ENCODE measurements around the gene KDM1A. TPM values are rescaled to one million over a fixed set of nuclear protein-coding genes. Genes with fewer than 3 reads are reported as not detected.

KDM1A gene
- total RNA-seq, 2 donors from 2014 or later, result 36.6 to 63.6 TPM

DNA sequence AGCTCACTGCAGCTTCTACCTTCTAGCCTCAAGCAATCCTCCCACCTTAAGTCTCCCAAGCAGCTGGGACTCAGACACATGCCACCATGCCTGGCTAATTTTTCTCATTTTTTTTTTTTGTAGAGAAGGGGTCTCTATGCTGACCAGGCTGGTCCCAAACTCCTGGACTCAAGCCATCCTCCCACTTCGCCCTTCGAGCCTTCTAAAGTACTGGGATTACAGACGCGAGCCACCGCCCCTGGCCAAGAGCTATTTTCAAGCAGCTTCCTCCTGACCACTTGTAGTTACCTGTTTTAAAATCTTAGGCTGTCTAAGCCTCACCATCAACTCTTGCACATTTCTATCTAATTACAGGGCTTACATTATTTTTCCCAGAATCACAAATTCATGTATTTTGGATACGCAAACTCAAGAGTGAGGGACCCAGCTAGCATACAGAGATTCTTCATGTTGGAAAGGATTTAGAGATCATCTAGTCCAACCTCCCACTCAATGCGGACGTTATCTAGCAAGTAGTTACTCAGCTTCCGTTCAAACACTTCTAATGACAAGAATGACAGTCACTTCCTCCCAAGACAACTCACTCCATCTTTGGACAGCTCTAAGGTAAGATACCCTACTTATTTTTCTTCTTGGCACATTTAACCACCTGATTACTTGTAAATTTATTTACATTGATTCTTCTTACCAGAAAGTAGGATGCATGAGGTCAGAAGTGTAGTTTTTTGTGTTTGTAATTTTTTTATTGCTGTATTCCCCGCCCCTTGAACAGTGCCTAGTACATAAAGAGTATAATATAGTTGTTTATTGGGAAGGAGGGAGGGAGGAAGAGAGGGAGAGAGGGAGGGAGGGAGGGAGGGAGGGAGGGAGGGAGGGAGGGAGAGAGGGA, 84.0 kb downstream of the KDM1A start:
- TF ChIP-seq, protein P1, sequence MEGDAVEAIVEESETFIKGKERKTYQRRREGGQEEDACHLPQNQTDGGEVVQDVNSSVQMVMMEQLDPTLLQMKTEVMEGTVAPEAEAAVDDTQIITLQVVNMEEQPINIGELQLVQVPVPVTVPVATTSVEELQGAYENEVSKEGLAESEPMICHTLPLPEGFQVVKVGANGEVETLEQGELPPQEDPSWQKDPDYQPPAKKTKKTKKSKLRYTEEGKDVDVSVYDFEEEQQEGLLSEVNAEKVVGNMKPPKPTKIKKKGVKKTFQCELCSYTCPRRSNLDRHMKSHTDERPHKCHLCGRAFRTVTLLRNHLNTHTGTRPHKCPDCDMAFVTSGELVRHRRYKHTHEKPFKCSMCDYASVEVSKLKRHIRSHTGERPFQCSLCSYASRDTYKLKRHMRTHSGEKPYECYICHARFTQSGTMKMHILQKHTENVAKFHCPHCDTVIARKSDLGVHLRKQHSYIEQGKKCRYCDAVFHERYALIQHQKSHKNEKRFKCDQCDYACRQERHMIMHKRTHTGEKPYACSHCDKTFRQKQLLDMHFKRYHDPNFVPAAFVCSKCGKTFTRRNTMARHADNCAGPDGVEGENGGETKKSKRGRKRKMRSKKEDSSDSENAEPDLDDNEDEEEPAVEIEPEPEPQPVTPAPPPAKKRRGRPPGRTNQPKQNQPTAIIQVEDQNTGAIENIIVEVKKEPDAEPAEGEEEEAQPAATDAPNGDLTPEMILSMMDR (IDR thresholded peaks at IDR 0.05), result no peak
- TF ChIP-seq POLR2A (IDR thresholded peaks at IDR 0.05), result no peak
- Histone ChIP-seq H3K36me3 (replicated peaks in 1 of 2; ENCODE audit: insufficient read depth in 1 of 2, low read depth in 2 of 2) (no peaks in the 10 kb centered on the region), H3K27me3 (no peaks in the 10 kb centered on the region), H3K4me1 (no peaks in the 10 kb centered on the region), H3K9me3 (no peaks in the 10 kb centered on the region), H3K4me3 (no peak overlapping the region), H3K27ac (peak overlapping the region in 1 of 4 donors; percentile 30)
- 70 to 77% methylated on average over 10 of the region's 10 CpGs for WGBS, 2 donors
- ATAC-seq (no peak), DNase-seq (no peak)
- intact Hi-C loops (cut with DNase I), result no loop called here

DNA sequence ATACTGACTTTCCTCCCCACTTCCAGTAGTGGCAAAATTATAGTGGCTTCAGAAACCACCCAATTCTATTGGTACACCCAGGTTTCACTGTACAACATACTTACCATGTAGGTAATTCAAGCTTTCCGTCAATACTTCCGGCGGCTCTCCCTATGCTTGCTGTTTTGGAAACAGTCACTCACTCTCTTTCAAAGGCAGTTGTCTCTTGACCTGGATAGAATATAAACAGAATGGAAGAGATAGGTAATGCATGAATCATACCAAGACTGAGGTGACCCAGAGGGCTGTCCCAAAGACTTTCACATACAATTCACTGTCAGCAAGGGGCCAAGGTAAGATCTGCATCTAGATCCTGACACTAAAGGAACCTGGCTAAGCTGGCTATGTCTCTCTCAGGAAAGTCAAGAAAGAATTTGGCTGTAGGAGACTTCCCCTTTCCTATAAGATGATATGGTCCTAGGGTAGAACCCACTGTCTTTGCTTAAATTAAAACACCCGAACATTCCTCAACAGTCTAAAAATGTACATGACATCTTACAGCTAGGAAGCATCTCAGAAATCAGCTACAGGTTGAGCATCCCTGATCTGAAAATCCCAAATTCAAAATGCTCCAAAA, 89.8 kb downstream of the KDM1A start:
- no peak overlapping the region for H3K4me3 ChIP-seq
- no peaks in the 10 kb centered on the region for H3K4me1 ChIP-seq
- intact Hi-C loops (cut with DNase I), result no loop called here
- no peak overlapping the region for H3K27ac ChIP-seq
- H3K27me3 ChIP-seq, result no peaks in the 10 kb centered on the region
- TF ChIP-seq, protein P1 (IDR thresholded peaks at IDR 0.05), result no peak
- TF ChIP-seq POLR2A (IDR thresholded peaks at IDR 0.05), result no peak
- DNase-seq (no peak), ATAC-seq (no peak)
- WGBS, 2 donors, result 84% methylated on average over 4 of the region's 4 CpGs
- no peaks in the 10 kb centered on the region for H3K36me3 ChIP-seq (replicated peaks in 1 of 2; ENCODE audit: insufficient read depth in 1 of 2, low read depth in 2 of 2)
- no peaks in the 10 kb centered on the region for H3K9me3 ChIP-seq

DNA sequence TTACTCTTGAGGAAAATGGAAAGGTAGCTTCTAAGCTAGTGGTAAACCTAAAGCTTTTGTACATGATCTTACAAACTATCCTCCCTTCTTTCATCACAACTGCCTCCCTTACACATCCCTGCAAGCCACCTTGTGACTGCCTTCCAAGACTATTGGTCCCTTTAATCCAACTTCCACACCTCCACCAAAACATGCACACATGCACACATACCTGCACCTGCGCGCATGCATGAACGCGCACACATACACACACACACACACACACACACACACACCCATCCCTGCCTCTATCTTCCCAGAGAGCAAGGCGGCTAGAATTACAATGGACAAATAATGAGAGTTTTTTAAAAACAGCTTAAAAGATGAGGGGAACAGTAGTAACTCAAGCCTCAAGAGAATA, 91.1 kb downstream of the KDM1A start:
- Histone ChIP-seq H3K4me3 (no peak overlapping the region), H3K4me1 (peaks cover 12% of the 10 kb centered on the region), H3K27me3 (no peaks in the 10 kb centered on the region), H3K27ac (no peak overlapping the region), H3K9me3 (no peaks in the 10 kb centered on the region), H3K36me3 (replicated peaks in 1 of 2; ENCODE audit: insufficient read depth in 1 of 2, low read depth in 2 of 2) (no peaks in the 10 kb centered on the region)
- intact Hi-C loops (cut with DNase I), result no loop called here
- WGBS, 2 donors, result 96 to 97% methylated on average over 5 of the region's 5 CpGs
- TF ChIP-seq POLR2A (IDR thresholded peaks at IDR 0.05), result no peak
- TF ChIP-seq, protein P1 (IDR thresholded peaks at IDR 0.05), result no peak
- no peak for DNase-seq
- no peak for ATAC-seq

DNA sequence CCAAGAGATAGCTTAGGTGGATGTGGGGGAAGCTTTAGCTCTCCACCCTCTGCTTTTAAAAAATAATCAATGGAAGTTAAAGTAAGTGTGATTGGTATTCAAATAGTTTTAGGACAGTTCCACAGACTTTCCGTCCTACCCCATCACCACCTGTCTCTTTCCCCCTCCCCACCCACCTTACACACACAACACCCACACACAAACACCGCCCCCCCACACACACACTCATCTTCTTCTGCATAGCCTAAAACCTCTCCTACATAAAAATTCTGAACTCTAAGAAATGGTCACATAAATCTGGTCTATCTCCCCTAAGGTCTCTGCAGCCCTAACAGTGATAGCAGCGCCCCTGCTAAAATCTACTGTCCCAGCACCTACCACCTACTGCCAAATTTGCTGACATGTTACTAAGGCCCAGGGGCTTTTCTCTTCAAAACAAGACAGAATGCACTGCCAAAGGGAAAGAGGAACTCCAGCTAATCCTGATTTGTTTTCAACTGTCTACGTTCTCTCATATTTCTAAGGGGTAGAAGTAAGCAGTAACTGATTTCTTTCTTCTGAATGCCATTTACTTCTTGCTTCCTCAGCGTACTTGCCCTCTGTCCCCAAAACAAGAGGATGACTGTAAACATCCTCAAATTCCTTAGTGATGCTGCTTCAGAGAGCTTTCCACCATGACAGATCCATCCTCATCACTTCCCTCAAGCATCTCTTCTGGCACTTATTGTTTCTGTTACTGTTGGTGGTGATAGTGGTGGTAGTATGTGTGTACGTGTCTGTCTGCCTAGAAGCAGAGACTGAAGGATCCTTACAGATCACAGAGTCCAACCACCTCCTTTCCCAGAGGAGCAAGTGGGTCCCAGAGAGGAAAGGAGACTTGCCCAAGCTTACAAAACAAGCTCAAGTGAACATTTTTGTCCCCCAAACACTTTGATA, 92.6 kb downstream of the KDM1A start:
- intact Hi-C loops (cut with DNase I), result no loop called here
- no peak for ATAC-seq
- Histone ChIP-seq H3K27me3 (no peaks in the 10 kb centered on the region), H3K4me3 (no peak overlapping the region), H3K27ac (no peak overlapping the region), H3K9me3 (no peaks in the 10 kb centered on the region), H3K4me1 (peaks cover 17% of the 10 kb centered on the region), H3K36me3 (replicated peaks in 1 of 2; ENCODE audit: insufficient read depth in 1 of 2, low read depth in 2 of 2) (no peaks in the 10 kb centered on the region)
- WGBS, 2 donors, result 82 to 89% methylated on average over 6 of the region's 6 CpGs
- DNase-seq, result no peak
- no peak for TF ChIP-seq POLR2A (IDR thresholded peaks at IDR 0.05)
- TF ChIP-seq, protein P1 (IDR thresholded peaks at IDR 0.05), result no peak
